Trophoblast cell (in vitro differentiated cells and primary cell): ENCODE measurements around the gene CRCP.
A peak's percentile ranks its signal among the peaks of the same experiment; 100 is the strongest.

Experiments used
- DNase-seq, 2 donors: peaks; one replicate each; pipeline ENCODE4 v3.0.0-alpha.2; 2016
- H2AFZ ChIP-seq: 2 replicates; pipeline ENCODE4 v1.6.1; 2013; ENCODE audit warnings: low read length, moderate library complexity, mild to moderate bottlenecking; ENCODE audit not compliant: insufficient read depth, poor library complexity
- H2AK5ac ChIP-seq: 2 replicates; pipeline ENCODE4 v1.6.1; 2013; ENCODE audit warnings: mild to moderate bottlenecking, low read length
- H2BK120ac ChIP-seq: 2 replicates; pipeline ENCODE4 v1.6.1; 2013; ENCODE audit warnings: low read length, mild to moderate bottlenecking, moderate library complexity; ENCODE audit not compliant: insufficient read depth, poor library complexity
- H2BK12ac ChIP-seq: 2 replicates; pipeline ENCODE4 v1.6.1; 2013; ENCODE audit warnings: mild to moderate bottlenecking, low read length, moderate library complexity
- H2BK5ac ChIP-seq: 2 replicates; pipeline ENCODE4 v1.6.1; 2013; ENCODE audit warnings: low read length, low read depth, moderate library complexity, mild to moderate bottlenecking; ENCODE audit not compliant: poor library complexity
- H3K14ac ChIP-seq: 2 replicates; pipeline ENCODE4 v1.6.1; 2013; ENCODE audit warnings: mild to moderate bottlenecking, low read length
- H3K18ac ChIP-seq: 2 replicates; pipeline ENCODE4 v1.6.1; 2013; ENCODE audit warnings: mild to moderate bottlenecking, low read length
- H3K23ac ChIP-seq: 2 replicates; pipeline ENCODE4 v1.6.1; 2013; ENCODE audit warnings: low read length
- H3K27ac ChIP-seq: 2 replicates; pipeline ENCODE4 v1.5.1; 2013; ENCODE audit warnings: low read depth, mild to moderate bottlenecking, inconsistent platforms, low read length, moderate library complexity
- H3K27me3 ChIP-seq: 2 replicates; pipeline ENCODE4 v1.6.1; 2013; ENCODE audit warnings: inconsistent platforms, mild to moderate bottlenecking, low read length, moderate library complexity; ENCODE audit not compliant: insufficient read depth
- H3K36me3 ChIP-seq, 2 experiments: 1 replicate in 1 of 2; 2 replicates in 1 of 2; pipeline ENCODE4 v1.6.1; 2013; ENCODE audit warnings: low read length in 2 of 2, mild to moderate bottlenecking in 2 of 2, moderate library complexity in 1 of 2; ENCODE audit not compliant: insufficient read depth in 2 of 2, control insufficient read depth in 1 of 2
- H3K4ac ChIP-seq: 2 replicates; pipeline ENCODE4 v1.6.1; 2013; ENCODE audit warnings: low read depth, mild to moderate bottlenecking, low read length, moderate library complexity
- H3K4me1 ChIP-seq, 2 experiments: 1 replicate in 1 of 2; 2 replicates in 1 of 2; pipeline ENCODE4 v1.6.1; 2013; ENCODE audit warnings: low read length in 2 of 2, mild to moderate bottlenecking in 2 of 2, moderate library complexity in 1 of 2; ENCODE audit not compliant: insufficient read depth in 2 of 2, control insufficient read depth in 1 of 2
- H3K4me2 ChIP-seq: 2 replicates; pipeline ENCODE4 v1.6.1; 2013; ENCODE audit warnings: inconsistent platforms, mild to moderate bottlenecking, low read length, moderate library complexity
- H3K4me3 ChIP-seq: 2 replicates; pipeline ENCODE4 v1.5.1; 2013; ENCODE audit warnings: mild to moderate bottlenecking, low read depth, low read length, inconsistent platforms
- H3K79me1 ChIP-seq: one replicate; pipeline ENCODE4 v1.6.1; 2013; ENCODE audit warnings: low read length
- H3K79me2 ChIP-seq: 2 replicates; pipeline ENCODE4 v1.6.1; 2013; ENCODE audit warnings: low read length, mild to moderate bottlenecking; ENCODE audit not compliant: control insufficient read depth, insufficient read depth, poor library complexity
- H3K9ac ChIP-seq: 2 replicates; pipeline ENCODE4 v1.6.1; 2013; ENCODE audit warnings: mild to moderate bottlenecking, low read length
- H3K9me3 ChIP-seq: 2 replicates; pipeline ENCODE4 v1.6.1; 2013; ENCODE audit warnings: low read depth, mild to moderate bottlenecking, control low read depth, inconsistent platforms, low read length; ENCODE audit not compliant: insufficient read depth
- H4K12ac ChIP-seq: 2 replicates; pipeline ENCODE4 v1.6.1; 2013; ENCODE audit warnings: low read depth, mild to moderate bottlenecking, low read length, moderate library complexity
- H4K8ac ChIP-seq: 2 replicates; pipeline ENCODE4 v1.6.1; 2013; ENCODE audit warnings: low read depth, mild to moderate bottlenecking, low read length, moderate library complexity
- H4K91ac ChIP-seq: one replicate; pipeline ENCODE4 v1.6.1; 2013; ENCODE audit warnings: low read depth, mild to moderate bottlenecking, low read length, moderate library complexity
- WGBS: extraction: QIAGEN DNeasy Blood & Tissue Kit; methylation state at CpG from one replicate; pipeline ENCODE4 v1.1.7; 2013; ENCODE audit warnings: missing lambda C conversion rate; ENCODE audit not compliant: insufficient read length, insufficient coverage; ENCODE audit errors: extremely low coverage; 5-methylcytosine and 5-hydroxymethylcytosine counted together

The CRCP gene

GRCh38 chr7:66183700-66184099 is 69.1 kb downstream of the CRCP start:
- H3K4me3 ChIP-seq = no peak overlapping the region
- H3K79me2 ChIP-seq = no peaks in the 10 kb centered on the region
- no peaks in the 10 kb centered on the region for H3K36me3 ChIP-seq
- H2AFZ ChIP-seq = no peak overlapping the region
- no peak overlapping the region for H2AK5ac ChIP-seq
- no peak overlapping the region for H2BK5ac ChIP-seq
- H3K18ac ChIP-seq = no peak overlapping the region
- H3K9ac ChIP-seq = no peak overlapping the region
- no peak overlapping the region for H3K4me2 ChIP-seq
- no peak overlapping the region for H3K14ac ChIP-seq
- peaks cover 4% of the 10 kb centered on the region for H3K9me3 ChIP-seq
- no peak overlapping the region for H3K4ac ChIP-seq
- no peak overlapping the region for H3K23ac ChIP-seq
- H4K12ac ChIP-seq = no peak overlapping the region
- peak; percentile 56 to 72 for DNase-seq
- no peak overlapping the region for H4K91ac ChIP-seq
- H2BK120ac ChIP-seq = no peak overlapping the region
- no peaks in the 10 kb centered on the region for H3K4me1 ChIP-seq
- H2BK12ac ChIP-seq = no peak overlapping the region
- no peak overlapping the region for H4K8ac ChIP-seq
- no CpG with 5 or more reads among the region's 2 CpGs for WGBS
- no peaks in the 10 kb centered on the region for H3K27me3 ChIP-seq
- no peak overlapping the region for H3K27ac ChIP-seq
- H3K79me1 ChIP-seq = no peaks in the 10 kb centered on the region

GRCh38 chr7:66185680-66186187 is 71.1 kb downstream of the CRCP start:
- H3K4me3 ChIP-seq = no peak overlapping the region
- H3K27ac ChIP-seq = no peak overlapping the region
- DNase-seq = no peak
- no peak overlapping the region for H4K8ac ChIP-seq
- no peaks in the 10 kb centered on the region for H3K27me3 ChIP-seq
- no CpG with 5 or more reads among the region's 8 CpGs for WGBS
- no peak overlapping the region for H2BK12ac ChIP-seq
- peaks cover 4% of the 10 kb centered on the region for H3K9me3 ChIP-seq
- no peak overlapping the region for H4K12ac ChIP-seq
- H3K14ac ChIP-seq = no peak overlapping the region
- H3K79me2 ChIP-seq = no peaks in the 10 kb centered on the region
- H3K4me2 ChIP-seq = no peak overlapping the region
- H3K36me3 ChIP-seq = no peaks in the 10 kb centered on the region
- H2BK5ac ChIP-seq = no peak overlapping the region
- no peak overlapping the region for H2AK5ac ChIP-seq
- no peaks in the 10 kb centered on the region for H3K4me1 ChIP-seq
- H2AFZ ChIP-seq = no peak overlapping the region
- H2BK120ac ChIP-seq = no peak overlapping the region
- H3K18ac ChIP-seq = no peak overlapping the region
- no peak overlapping the region for H4K91ac ChIP-seq
- H3K9ac ChIP-seq = no peak overlapping the region
- H3K4ac ChIP-seq = no peak overlapping the region
- H3K79me1 ChIP-seq = no peaks in the 10 kb centered on the region
- H3K23ac ChIP-seq = no peak overlapping the region

- Histone ChIP-seq H4K12ac (no peak overlapping the region), H3K9ac (no peak overlapping the region), H3K4me2 (no peak overlapping the region), H3K79me1 (no peaks in the 10 kb centered on the region), H3K23ac (no peak overlapping the region), H3K27me3 (no peaks in the 10 kb centered on the region), H3K14ac (no peak overlapping the region), H3K27ac (no peak overlapping the region), H2BK5ac (no peak overlapping the region), H4K91ac (no peak overlapping the region), H3K9me3 (peaks cover 4% of the 10 kb centered on the region), H3K4ac (no peak overlapping the region), H2BK120ac (no peak overlapping the region), H3K4me1 (no peaks in the 10 kb centered on the region), H4K8ac (no peak overlapping the region), H2AK5ac (no peak overlapping the region), H3K36me3 (no peaks in the 10 kb centered on the region), H2AFZ (no peak overlapping the region), H3K18ac (no peak overlapping the region), H3K4me3 (no peak overlapping the region), H2BK12ac (no peak overlapping the region), H3K79me2 (no peaks in the 10 kb centered on the region)
- DNase-seq = no peak
- no CpG with 5 or more reads among the region's 4 CpGs for WGBS
Observed at GRCh38 chr7:66186991-66187390, 72.3 kb downstream of the CRCP start.

- Histone ChIP-seq H3K4me3 (no peak overlapping the region), H4K12ac (no peak overlapping the region), H2AK5ac (no peak overlapping the region), H2BK5ac (no peak overlapping the region), H3K4ac (no peak overlapping the region), H3K79me2 (no peaks in the 10 kb centered on the region), H3K79me1 (no peaks in the 10 kb centered on the region), H3K27me3 (no peaks in the 10 kb centered on the region), H2BK12ac (no peak overlapping the region), H3K14ac (no peak overlapping the region), H3K9ac (no peak overlapping the region), H3K4me1 (no peaks in the 10 kb centered on the region), H3K36me3 (no peaks in the 10 kb centered on the region), H2AFZ (no peak overlapping the region), H3K18ac (no peak overlapping the region), H2BK120ac (no peak overlapping the region), H4K8ac (no peak overlapping the region), H3K23ac (no peak overlapping the region), H3K4me2 (no peak overlapping the region), H4K91ac (no peak overlapping the region), H3K9me3 (peaks cover 4% of the 10 kb centered on the region), H3K27ac (no peak overlapping the region)
- DNase-seq = peak; percentile 55 to 75
- WGBS = no CpG with 5 or more reads among the region's 1 CpG
Observed at GRCh38 chr7:66187905-66188304, 73.3 kb downstream of the CRCP start.
